Daoy (cell line): ENCODE results near the gene AGBL4. TPM values are rescaled to one million over a fixed set of nuclear protein-coding genes. Genes with fewer than 3 reads are reported as not detected.

ENCODE experiments used
- DNase-seq: peaks from one replicate; pipeline ENCODE4 v3.0.0-alpha.2; 2015; ENCODE audit warnings: low read depth
- total RNA-seq: library from RNA; depleted of rRNA; stranded (reverse); fragments of >200 nt; shearing (Covaris generic); gene quantifications from 2 replicates; pipeline ENCODE4 v1.2.3, GENCODE V29; 2014

Gene AGBL4
- total RNA-seq, 1 experiment from 2014 or later: not detected

DNA sequence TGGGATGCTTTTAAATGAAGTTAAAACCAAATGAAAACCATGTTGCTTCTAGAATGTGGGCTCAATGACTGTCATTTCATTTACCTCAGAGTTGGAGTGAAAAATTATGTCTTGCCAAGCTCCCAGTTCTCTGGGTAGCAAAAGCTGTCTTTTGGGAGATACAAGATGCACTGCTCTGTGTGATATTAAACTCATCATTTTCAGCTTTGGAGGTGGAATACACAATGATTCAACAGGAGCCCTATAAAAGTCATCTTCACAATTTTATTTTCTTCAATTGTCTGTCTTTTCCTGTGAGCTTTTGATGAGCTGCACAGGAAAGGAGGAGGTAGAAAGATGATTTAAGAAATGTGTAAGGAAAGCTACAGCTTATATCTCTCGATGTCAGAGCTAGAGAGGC is 1431.4 kb downstream of the AGBL4 start:
- DNase-seq: no peak

DNA sequence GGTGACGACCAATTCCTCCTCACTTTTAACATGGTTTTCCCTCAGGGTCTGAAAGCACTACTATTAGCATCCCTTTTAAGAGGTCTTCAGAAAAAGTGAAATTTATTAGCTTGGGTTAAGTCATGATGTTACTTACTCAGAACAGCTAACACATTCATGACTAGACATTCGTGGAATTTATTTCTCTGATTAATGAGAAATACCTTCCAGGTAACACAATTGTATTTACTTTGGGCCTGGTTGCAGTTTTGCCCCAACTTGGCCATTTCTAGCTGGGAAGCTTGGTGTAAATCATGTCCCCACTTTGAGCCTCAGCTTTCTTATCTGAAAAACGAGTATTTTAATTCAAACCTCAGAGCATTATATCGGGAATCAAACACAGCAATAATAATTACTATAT is 1432.6 kb downstream of the AGBL4 start:
- no peak for DNase-seq

DNA sequence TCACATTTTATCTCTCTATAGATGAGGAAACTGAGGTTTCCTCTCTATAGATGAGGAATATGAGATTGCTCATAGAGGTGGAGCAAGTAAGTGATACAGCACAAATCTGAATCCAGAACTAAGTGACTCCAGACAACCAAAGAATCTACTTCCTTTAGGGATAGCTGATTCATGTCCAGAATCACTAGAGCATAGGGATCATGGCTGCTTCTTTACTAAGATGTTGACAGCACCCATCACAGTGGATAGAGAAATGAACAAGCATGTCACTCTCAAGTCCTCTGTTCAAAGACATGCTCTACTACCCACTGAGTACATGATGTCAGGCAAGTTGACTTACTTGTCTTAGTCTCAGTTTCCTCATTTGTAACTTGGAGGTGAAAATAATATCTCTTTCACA is 1435.7 kb downstream of the AGBL4 start:
- DNase-seq: no peak

DNA sequence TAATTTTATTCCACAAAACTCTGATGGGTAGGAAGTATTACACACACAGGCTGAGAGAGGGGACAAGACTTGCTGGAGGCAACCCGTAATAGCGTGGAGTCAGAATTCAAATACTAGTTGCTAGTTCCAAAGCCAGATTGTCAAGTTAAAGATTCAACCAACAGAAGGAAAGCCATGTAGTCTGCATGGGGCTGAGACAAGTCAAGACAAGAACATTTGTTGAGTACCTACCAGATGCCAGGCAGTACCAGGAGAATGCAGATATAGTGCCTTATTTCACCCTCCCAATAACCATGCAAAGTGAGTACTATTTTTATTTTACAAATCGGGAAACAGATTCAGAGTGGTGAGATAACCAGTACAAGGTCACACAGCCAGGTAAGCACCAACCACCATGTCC is 1441.3 kb downstream of the AGBL4 start:
- DNase-seq: no peak

DNA sequence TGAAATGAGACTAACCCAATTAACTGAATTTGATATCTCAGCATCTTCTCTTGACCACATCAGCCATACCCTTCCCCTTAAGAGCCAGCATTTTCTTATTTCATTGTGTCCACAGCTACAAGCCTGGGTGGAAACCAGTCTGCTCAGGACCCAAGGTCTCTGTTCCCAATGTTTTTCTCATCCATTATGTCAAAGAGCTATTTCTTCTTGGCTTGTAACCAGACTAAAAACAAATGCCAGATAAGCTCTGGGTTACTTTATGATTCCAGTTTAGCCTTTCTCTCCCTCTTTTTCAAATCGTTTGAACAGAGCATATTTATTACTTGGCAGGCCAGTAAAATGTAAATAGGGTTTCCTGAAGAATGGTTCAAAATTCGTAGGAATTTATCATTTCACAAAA is 1442.5 kb downstream of the AGBL4 start:
- no peak for DNase-seq

DNA sequence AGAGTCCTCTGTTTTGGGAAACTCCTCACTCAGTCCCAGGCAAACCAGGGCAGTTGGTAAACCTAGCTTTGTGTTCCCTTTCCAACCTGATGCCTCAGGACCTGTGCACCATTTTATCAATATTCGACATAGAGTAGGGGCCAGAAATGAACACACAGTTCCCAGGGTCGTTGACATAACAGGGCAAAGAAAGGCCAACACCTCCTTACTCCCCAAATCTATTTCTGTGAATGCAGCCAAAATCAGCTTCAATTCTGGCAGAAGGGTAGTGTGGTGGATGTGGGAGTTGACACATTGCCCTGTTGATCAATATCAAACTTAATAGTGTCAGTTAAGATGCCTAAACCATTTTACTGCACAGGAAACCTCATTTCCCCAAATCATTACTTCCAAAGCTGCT is 1447.2 kb downstream of the AGBL4 start:
- no peak for DNase-seq

DNA sequence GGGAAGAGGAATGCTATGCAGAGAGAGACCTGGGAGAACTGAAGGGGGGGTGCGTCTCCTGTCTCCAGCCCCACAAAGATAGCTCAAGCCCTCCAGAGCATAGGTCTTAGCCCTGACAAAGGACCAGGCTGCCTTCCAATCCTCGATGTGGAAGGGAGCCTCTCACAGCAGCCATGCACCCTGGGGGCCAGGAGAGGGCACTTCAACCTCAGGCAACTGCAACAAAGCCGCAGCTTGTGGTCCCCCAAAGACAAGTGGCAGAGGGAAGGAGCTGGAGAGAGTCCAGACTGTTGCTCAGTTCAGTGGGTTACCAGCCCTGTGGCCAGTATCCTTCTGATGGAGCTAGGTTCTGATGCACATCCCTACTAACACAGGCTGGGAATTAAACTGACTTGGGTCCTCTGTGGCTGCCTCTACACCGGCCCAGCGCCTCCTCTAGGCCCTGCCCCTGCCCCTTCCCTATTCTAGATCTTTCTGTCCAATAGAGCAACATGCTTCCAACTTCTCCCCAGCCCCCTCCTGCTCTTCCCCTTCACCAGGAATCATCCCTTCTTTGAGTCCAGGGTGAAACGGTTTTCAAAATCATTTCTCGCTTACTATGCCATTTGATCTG is 1451.0 kb downstream of the AGBL4 start:
- DNase-seq: peak; percentile 77

DNA sequence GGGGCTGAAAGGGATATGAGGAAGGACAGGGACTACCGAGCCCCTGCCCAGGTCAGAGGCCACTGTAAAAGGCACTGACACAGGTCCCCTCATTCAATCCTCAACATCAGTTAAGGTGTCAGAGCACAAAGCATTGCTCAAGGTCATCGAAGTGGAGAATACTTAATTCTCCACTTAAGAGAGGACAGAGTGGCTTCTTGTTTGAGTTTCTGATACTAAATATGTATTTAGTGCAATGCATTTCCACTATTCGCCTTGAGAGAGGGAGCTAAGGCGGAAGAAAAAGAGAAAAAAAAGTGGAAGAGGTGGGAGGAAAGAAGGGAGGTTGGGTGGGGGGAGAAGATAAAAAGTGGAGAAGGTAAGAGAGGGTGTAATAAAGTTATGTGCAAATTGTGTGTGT is 1451.6 kb downstream of the AGBL4 start:
- no peak for DNase-seq

DNA sequence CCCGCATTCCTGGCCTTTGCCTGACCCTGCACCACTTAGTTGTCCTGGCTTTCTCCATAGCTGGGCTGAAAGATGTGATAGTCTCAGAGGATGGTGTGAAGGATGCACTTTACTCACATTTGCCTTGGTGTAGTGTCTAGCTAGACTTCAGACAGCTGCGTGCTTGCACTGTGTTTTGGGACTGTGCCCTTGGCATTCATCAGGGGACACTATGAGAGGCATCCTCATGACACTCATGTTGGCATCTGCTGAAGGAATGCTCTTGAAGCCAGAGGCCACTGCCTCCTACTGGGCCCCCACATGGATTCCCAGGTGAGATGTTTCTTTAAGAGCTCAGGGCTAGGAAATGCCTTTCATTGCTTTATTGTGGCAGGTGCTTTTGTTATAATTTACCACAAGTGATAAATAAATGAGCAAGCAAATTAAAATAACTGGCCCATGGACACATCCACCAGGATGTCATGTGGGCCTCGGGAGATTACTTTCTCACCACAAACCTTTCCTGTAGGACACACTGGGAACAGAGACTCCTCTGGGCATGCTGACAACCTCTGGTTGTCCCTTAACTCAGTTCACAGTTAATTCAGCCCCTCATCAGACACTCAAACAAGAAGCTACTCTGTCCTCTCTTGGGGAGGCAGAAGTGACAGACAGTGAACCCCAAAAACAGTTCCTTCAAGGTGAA is 1452.3 kb downstream of the AGBL4 start:
- DNase-seq: no peak

DNA sequence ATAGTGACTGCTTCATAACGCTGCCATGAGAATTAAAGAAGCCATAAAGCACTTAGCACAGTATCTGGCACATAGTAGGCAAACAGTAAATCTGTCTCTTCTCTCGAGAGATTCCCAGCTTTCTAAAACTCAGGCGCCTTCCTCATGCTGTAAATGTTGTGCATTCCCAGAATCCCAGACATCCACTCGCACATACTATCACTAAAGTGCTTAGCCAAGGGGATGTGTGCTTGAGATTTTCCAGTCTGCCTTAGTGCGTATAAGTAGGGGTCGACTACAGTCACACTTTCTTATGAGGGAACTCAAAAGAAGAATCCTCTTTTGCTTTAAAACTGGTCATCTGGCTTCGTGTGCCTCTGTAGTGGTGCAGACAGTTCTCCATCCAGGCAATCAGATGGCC is 1453.2 kb downstream of the AGBL4 start:
- DNase-seq: no peak

DNA sequence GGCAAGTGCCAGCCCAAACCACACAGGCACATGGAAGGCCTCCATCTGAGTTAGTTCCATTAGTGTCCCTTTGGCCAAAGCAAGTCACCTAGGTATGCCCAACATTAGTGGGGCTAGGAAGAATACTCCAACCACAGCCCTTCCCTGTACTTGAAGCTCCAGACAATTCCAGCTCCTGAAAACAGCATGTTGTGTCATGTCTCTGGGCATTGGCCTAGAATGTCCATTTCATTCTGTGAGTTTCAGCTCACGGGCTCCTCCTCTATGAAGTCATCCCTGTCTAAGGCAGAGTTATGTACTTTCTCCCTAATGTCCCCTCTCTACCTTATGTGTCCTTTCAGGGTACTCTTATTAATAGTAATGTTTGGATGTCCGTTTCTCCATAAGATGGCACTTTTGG is 1455.3 kb downstream of the AGBL4 start:
- DNase-seq: no peak

DNA sequence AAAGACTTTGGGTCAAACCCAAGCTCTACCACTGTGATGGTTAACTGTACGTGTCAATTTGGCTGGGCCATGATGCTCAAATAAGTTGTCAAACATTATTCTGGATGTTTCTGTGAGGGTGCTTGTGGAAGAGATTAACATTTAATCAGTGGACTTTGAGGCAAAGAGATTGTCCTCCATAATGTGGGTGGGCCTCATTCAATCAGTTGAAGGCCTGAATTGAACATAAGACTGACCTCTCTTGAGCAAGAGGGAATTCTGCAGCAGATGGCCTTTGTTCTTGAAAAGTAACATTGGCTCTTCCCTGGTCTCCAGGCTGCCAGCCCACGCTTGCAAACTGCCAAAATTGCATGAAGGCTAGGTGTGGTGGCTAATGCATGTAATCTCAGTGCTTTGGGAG is 1457.3 kb downstream of the AGBL4 start:
- DNase-seq: no peak

DNA sequence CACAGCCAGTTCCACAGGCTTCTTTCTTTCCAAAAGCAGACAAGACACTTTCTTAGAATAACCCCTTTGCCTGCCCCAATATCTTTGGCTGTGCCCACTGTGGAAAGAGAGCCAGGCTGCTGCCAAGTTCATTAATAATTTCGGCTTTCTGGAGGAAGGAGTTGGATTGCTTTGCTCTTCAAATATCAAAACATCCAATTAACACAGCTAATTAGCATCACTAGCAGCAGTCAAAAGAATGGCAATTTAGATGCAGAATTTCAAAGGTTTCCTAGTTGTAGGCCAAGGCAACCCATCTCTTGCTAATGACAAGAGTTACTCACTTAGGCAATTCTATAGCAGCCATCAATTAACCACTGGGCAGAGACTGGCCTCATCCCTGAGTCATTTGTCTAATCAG is 1460.7 kb downstream of the AGBL4 start:
- DNase-seq: no peak

DNA sequence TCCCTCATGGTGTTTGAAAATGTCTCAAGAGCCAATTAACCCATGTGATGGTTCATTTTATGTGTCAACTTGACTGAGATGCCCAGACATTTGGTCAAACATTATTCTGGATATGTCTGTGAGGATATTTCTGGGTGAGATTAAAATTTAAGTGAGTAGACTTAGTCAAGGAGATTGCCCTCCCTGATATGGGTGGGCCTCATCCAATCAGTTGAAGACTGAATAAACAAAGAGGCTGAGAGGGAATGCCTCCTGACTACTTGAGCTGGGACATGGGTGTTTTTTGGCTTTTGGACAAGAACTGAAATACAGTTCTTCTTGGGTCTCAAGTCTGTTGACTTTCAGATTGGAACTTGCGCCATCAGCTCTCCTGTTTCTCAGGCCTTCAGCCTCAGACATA is 1462.3 kb downstream of the AGBL4 start:
- DNase-seq: no peak

DNA sequence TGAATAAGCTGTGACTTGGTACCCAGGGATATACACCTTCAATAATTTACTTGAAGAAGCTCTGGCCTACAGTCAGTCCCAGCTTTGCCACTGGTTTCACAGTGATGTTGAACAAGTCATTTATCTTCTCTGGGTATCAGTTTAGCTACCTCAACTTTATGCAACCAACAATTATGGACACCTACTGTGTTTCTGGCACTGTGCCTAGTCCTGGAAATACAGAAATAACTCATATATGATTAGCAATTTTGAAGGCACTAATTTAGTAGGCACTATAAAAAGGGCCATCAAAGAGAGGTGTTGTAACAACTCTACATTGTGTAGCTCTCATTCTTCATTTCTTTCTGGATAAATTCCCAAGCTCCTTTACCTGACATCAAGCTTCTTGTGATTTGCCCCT is 1463.2 kb downstream of the AGBL4 start:
- DNase-seq: no peak

DNA sequence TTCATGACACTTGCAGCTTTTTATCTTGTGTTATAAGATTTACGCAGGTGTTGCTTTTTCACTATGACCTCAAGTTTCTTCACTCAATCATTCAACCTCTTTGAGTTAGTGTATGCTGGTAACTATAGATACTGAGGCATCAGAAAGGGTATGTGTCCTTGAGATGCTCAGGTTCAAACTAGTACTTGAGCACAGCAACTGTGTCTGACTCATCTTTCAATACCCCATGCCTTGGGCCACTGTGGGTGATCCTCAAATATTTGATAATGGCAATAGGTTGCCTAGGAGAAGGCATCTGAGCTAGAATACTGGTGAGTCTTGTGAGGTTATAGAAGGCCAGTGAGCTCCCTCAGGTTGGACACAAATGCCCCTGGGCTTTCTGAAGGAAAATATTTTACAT is 1463.6 kb downstream of the AGBL4 start:
- no peak for DNase-seq

DNA sequence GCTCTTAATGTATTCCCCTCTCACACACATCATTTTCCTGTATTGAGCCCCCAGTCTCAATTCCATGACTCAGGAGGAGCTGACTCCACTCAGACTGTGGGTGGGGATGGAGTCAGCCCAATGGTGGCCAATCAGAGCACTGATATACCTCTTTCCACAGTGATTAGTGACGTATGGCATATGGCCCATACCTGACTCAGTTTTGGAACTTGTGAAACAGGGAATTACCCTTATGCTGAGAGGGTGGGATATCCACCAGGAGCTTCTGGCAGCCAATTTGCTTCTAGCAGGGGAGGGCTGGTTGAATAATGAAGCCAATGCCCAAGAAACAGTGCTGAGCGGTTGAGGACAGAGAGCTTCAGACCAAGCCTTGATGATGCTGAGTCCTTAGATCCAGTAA is 1465.4 kb downstream of the AGBL4 start:
- DNase-seq: peak; percentile 5

DNA sequence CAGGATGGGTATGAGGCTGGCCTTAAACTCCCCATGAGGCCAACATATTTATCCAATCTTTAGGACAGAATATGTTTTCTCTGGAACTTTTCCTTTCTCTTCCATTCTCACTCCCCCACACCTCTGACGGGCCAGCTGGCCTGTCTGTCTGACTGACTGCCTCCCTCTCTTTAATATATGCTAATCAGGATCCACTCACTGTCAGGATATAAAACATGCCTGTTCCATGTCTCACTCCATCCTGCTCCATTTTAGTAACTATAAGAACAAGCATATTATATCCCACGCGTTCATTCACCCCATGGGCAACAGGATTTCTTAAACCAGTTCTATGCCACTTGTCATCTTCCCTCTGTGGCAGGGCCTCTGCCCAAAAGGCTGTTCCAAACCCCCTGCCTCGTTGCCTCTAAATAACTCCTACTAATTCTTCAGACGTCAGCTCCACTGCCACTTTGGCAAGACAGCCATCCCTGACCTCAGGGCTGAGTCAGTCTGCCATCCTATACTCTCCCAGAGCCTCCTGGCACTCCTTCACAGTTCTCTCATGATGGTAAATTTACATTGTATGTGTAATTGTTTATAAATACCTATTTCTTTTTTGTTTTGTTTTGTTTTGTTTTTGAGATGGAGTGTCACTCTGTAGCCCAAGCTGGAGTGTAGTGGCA is 1467.4 kb downstream of the AGBL4 start:
- peak; percentile 23 for DNase-seq

DNA sequence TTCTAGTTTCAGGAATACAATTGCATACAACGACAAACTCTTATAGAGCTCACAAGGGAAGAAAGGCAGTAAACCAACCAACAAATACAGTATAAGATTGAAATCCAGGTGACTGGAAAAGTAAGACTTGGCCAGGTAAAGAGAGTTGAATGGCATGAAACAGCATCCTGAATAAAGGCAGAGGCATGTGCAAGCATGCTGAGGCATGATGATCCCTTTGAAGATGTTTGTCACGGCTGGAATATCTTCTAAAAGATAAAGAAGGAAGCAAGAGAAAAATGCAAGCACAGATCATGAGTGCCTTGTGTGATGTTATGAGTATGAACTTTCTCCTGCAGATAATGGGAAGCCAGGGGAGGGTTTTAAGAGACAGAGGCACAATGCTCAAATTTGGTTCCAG is 1468.5 kb downstream of the AGBL4 start:
- DNase-seq: no peak

DNA sequence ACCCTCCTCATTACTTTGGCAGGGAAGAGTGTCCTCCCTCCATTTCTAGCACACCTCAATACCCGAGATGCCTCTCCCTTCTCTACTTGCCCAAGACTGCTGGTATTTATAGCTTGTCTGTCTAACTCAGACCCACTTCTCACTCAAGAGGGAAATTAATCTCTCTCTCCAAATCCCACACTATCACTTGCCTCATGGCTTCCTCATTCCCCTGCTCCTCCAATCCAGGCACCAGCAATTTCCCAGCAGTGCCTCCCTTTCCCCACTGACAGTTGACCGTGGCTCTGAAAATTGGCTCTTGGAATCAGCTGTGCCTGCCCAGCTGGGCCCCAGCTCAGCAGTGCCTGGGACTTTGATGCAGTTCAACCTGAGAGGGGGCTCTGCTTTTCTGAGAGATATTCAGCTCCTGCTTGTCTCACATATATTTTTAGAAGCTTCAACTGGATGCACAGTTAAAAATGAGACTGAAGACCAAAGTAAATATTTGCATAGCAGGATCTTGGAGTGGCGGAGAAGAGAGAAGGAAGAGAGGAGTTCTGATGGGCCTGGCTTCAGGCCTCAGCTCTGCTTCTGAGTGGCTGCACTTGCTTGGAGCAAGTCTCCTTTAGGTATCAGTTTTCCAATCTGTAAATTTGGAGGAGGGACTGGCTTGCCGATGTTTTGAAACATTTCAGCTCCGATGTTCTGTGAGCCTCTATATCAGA is 1470.7 kb downstream of the AGBL4 start:
- no peak for DNase-seq

DNA sequence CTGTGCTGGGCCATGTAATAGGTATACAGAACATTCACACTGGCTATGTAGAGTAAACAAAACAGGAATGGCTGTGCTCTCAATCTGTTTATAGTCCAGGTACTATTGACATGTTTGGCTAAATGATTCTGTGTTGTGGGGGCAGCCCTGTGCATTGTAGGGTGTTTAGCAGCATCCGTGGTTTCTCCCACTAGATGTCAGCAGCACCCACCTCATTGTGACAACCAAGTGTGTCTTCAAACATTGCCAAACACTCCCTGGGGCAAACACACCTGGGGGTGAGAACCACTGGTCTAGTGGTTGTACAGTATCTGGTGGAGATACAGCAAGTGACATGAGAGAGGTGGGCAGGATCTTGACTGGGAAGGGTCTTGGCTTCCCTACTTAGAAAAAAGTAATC is 1471.3 kb downstream of the AGBL4 start:
- peak; percentile 19 for DNase-seq

DNA sequence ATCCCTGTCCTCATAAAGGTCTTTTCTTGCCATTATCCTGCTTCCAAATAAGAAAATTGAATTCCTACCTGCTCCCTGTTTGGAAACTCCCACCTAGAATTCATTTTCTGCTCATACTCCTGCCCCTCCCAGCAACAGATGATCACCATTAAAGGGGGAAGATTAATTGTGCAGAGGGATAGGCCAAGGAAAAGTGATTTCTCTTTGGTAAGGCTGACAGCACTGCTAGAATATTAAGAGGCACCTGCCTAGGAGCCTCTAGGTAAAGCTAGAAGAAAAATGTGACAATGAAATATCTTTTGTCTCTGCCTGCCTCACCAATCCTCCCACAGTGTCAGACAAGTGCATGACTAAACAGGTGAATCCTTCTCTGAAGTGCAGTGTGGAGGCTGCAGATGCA is 1474.8 kb downstream of the AGBL4 start:
- no peak for DNase-seq
